ENCODE measurements around the gene THRAP3.

GRCh38 chr1:36324353-36324703 is 100.1 kb downstream of the THRAP3 start:
- TF ChIP-seq EZH2 (IDR thresholded peaks at IDR 0.05; ENCODE audit: insufficient read depth, poor library complexity, severe bottlenecking) (no peak), EZH2phosphoT487 (IDR thresholded peaks at IDR 0.05; ENCODE audit: insufficient read depth, low read depth) (no peak)

Data from GM23248 (cell line).